Panc1 (cell line): ENCODE results near the gene FUCA2.

Source experiments
- CTCF ChIP-seq: fragments of 450-650 bp; IDR thresholded peaks from 2 replicates; pipeline ENCODE4 v1.5.1; 2017; ENCODE audit warnings: mild to moderate bottlenecking
- POLR2AphosphoS5 ChIP-seq: IDR thresholded peaks from 2 replicates; pipeline ENCODE4 v1.6.1; 2012; ENCODE audit warnings: mild to moderate bottlenecking, low read depth, low read length, moderate library complexity
- SIN3A ChIP-seq: IDR thresholded peaks from 2 replicates; pipeline ENCODE4 v1.6.1; 2012; ENCODE audit warnings: low read depth, mild to moderate bottlenecking, low read length, moderate library complexity, borderline replicate concordance; ENCODE audit not compliant: insufficient read depth

GRCh38 chr6:143555582-143555981 lies 44.1 kb upstream of the FUCA2 start:
- TF ChIP-seq CTCF, result no peak
- no peak for TF ChIP-seq POLR2AphosphoS5
- TF ChIP-seq SIN3A, result no peak
